PC-9 (cell line): Measurements from ENCODE around the gene ITPKB.

Experiments used
- EZH2 ChIP-seq: fragments of 200-600 bp; sonication (generic); IDR thresholded peaks from 2 replicates; pipeline ENCODE4 v1.8.0; 2017; ENCODE audit warnings: antibody characterized with exemption, low read depth
- TF ChIP-seq, protein P1 (sequence below): fragments of 200-600 bp; sonication (generic); conservative IDR thresholded peaks from 2 replicates; pipeline ENCODE4 v1.6.1; 2017; ENCODE audit warnings: mixed run types, antibody characterized with exemption, mild to moderate bottlenecking, moderate library complexity

DNA sequence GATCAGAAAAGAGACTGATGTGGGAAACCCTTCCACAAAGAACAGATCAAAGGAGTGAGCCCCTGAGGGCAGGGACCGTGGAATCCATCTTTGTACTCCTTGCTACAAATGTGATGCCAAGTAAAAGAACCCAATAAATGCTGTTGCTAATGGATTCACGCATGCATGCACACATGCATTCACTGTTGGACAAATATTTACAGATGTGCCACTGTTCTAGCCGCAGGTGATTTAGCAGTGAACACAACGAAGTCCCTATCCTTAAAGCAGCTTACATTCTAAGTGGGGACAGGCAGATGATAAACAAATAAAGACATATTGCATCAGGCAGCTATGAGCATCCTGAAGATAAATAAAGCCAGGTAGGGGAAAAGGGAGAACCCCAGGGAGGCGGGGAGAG, 67.8 kb downstream of the ITPKB start:
- TF ChIP-seq, protein P1, sequence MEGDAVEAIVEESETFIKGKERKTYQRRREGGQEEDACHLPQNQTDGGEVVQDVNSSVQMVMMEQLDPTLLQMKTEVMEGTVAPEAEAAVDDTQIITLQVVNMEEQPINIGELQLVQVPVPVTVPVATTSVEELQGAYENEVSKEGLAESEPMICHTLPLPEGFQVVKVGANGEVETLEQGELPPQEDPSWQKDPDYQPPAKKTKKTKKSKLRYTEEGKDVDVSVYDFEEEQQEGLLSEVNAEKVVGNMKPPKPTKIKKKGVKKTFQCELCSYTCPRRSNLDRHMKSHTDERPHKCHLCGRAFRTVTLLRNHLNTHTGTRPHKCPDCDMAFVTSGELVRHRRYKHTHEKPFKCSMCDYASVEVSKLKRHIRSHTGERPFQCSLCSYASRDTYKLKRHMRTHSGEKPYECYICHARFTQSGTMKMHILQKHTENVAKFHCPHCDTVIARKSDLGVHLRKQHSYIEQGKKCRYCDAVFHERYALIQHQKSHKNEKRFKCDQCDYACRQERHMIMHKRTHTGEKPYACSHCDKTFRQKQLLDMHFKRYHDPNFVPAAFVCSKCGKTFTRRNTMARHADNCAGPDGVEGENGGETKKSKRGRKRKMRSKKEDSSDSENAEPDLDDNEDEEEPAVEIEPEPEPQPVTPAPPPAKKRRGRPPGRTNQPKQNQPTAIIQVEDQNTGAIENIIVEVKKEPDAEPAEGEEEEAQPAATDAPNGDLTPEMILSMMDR = no peak
- TF ChIP-seq EZH2 = no peak
